SW480 (cell line): ENCODE data around the gene PIK3CA.

Experiments used
- DNase-seq: peaks from one replicate; pipeline ENCODE4 v3.0.0-alpha.2; 2016; ENCODE audit warnings: low spot score

The PIK3CA gene

GRCh38 chr3:179158336-179159039 is 10.3 kb downstream of the PIK3CA start:
- no peak for DNase-seq

- DNase-seq, result no peak
Observed at GRCh38 chr3:179163503-179163902, 15.3 kb downstream of the PIK3CA start.

GRCh38 chr3:179164857-179165256 is 16.7 kb downstream of the PIK3CA start:
- no peak for DNase-seq

GRCh38 chr3:179166561-179167201 is 18.5 kb downstream of the PIK3CA start:
- no peak for DNase-seq

GRCh38 chr3:179168918-179169317 is 20.8 kb downstream of the PIK3CA start:
- no peak for DNase-seq

GRCh38 chr3:179172546-179172945 is 24.4 kb downstream of the PIK3CA start:
- no peak for DNase-seq

GRCh38 chr3:179174316-179174715 is 26.2 kb downstream of the PIK3CA start:
- DNase-seq, result no peak

- no peak for DNase-seq
Observed at GRCh38 chr3:179174898-179175297, 26.7 kb downstream of the PIK3CA start.

- no peak for DNase-seq
Observed at GRCh38 chr3:179175358-179175757, 27.2 kb downstream of the PIK3CA start.

GRCh38 chr3:179177611-179178010 is 29.5 kb downstream of the PIK3CA start:
- DNase-seq, result no peak

- no peak for DNase-seq
Observed at GRCh38 chr3:179179256-179179655, 31.1 kb downstream of the PIK3CA start.

- DNase-seq, result no peak
Observed at GRCh38 chr3:179179979-179180759, 32.0 kb downstream of the PIK3CA start.

- DNase-seq, result no peak
Observed at GRCh38 chr3:179181021-179181472, 32.9 kb downstream of the PIK3CA start.

- no peak for DNase-seq
Observed at GRCh38 chr3:179181993-179182551, 33.9 kb downstream of the PIK3CA start.

GRCh38 chr3:179182902-179183301 is 34.7 kb downstream of the PIK3CA start:
- DNase-seq, result no peak

GRCh38 chr3:179184826-179185225 is 36.7 kb downstream of the PIK3CA start:
- no peak for DNase-seq

- DNase-seq, result peak; percentile 41
Observed at GRCh38 chr3:179186426-179186825, 38.3 kb downstream of the PIK3CA start.

- no peak for DNase-seq
Observed at GRCh38 chr3:179189759-179190158, 41.6 kb downstream of the PIK3CA start.

- no peak for DNase-seq
Observed at GRCh38 chr3:179190581-179190980, 42.4 kb downstream of the PIK3CA start.

- no peak for DNase-seq
Observed at GRCh38 chr3:179192542-179192941, 44.4 kb downstream of the PIK3CA start.

- DNase-seq, result no peak
Observed at GRCh38 chr3:179194931-179195330, 46.8 kb downstream of the PIK3CA start.

- DNase-seq, result peak; percentile 30
Observed at GRCh38 chr3:179196098-179196497, 47.9 kb downstream of the PIK3CA start.

- no peak for DNase-seq
Observed at GRCh38 chr3:179196700-179197099, 48.5 kb downstream of the PIK3CA start.
